Panc1 (cell line): ENCODE measurements around the gene NDUFS6. TPM values are rescaled to one million over a fixed set of nuclear protein-coding genes. Genes with fewer than 3 reads are reported as not detected.

ENCODE experiments used
- ATAC-seq: fragments of 200-7000 bp; cut with Tn5 transposase; 2 replicates; pipeline ENCODE4 v1.9.1; 2020; ENCODE audit warnings: mild to moderate bottlenecking, moderate library complexity
- BruUV-seq: library from RNA; stranded (reverse); fragments of 400-500 nt; replicated peaks from 2 replicates; lab custom pipeline; 2021; lab: Mats Ljungman, UMichigan
- CTCF ChIA-PET: fragments of 300-600 bp; sonication (Branson Sonifier 250); formaldehyde crosslinking; loops from one replicate; lab custom pipeline; 2022; ENCODE audit warnings: antibody characterized with exemption; lab: Charles Lee
- POLR2A ChIA-PET: fragments of 300-600 bp; sonication (Branson Sonifier 250); formaldehyde crosslinking; loops from one replicate; lab custom pipeline; 2022; ENCODE audit warnings: antibody characterized with exemption; lab: Charles Lee
- DNase-seq: peaks from one replicate; pipeline ENCODE4 v3.0.0-alpha.2; 2010; ENCODE audit warnings: low read depth, low spot score
- H3K27ac ChIP-seq: 2 replicates; pipeline ENCODE4 v1.5.1; 2011; ENCODE audit warnings: mild to moderate bottlenecking, low read length, inconsistent platforms
- H3K27me3 ChIP-seq: fragments of 200-500 bp; sonication (Bioruptor generic); 2 replicates; pipeline ENCODE4 v1.6.0; 2014; ENCODE audit warnings: low read length, inconsistent platforms; ENCODE audit not compliant: control insufficient read depth, insufficient read depth
- H3K36me3 ChIP-seq: fragments of 200-500 bp; sonication (Bioruptor generic); 2 replicates; pipeline ENCODE4 v1.5.1; 2014; ENCODE audit warnings: inconsistent platforms, mild to moderate bottlenecking, low read length, moderate library complexity; ENCODE audit not compliant: control insufficient read depth, insufficient read depth
- H3K4me1 ChIP-seq: 2 replicates; pipeline ENCODE4 v1.5.1; 2011; ENCODE audit warnings: inconsistent platforms, mild to moderate bottlenecking, low read length, moderate library complexity; ENCODE audit not compliant: control insufficient read depth, insufficient read depth
- H3K4me3 ChIP-seq, 2 experiments: 2 replicates each; pipeline ENCODE4 v1.5.1; 2011 to 2012; ENCODE audit warnings: low read depth in 2 of 2, low read length in 2 of 2, mild to moderate bottlenecking in 2 of 2, inconsistent platforms in 1 of 2, moderate library complexity in 1 of 2
- H3K9me3 ChIP-seq: fragments of 200-500 bp; sonication (Bioruptor generic); 2 replicates; pipeline ENCODE4 v1.5.1; 2014; ENCODE audit warnings: low read depth, mild to moderate bottlenecking, inconsistent platforms, low read length, moderate library complexity; ENCODE audit not compliant: control insufficient read depth, insufficient read depth
- CTCF ChIP-seq: fragments of 450-650 bp; IDR thresholded peaks from 2 replicates; pipeline ENCODE4 v1.5.1; 2017; ENCODE audit warnings: mild to moderate bottlenecking
- POLR2AphosphoS5 ChIP-seq: IDR thresholded peaks from 2 replicates; pipeline ENCODE4 v1.6.1; 2012; ENCODE audit warnings: mild to moderate bottlenecking, low read depth, low read length, moderate library complexity
- REST ChIP-seq, 2 experiments: IDR thresholded peaks; 2 replicates each; pipeline ENCODE4 v1.6.1; 2011 to 2012; ENCODE audit warnings: low read depth in 2 of 2, control low read depth in 1 of 2, low read length in 1 of 2, mild to moderate bottlenecking in 1 of 2, moderate library complexity in 1 of 2; ENCODE audit not compliant: insufficient read depth in 1 of 2
- SIN3A ChIP-seq: IDR thresholded peaks from 2 replicates; pipeline ENCODE4 v1.6.1; 2012; ENCODE audit warnings: low read depth, mild to moderate bottlenecking, low read length, moderate library complexity, borderline replicate concordance; ENCODE audit not compliant: insufficient read depth
- TCF7L2 ChIP-seq: IDR thresholded peaks from 2 replicates; pipeline ENCODE4 v1.6.1; 2011; ENCODE audit warnings: mild to moderate bottlenecking, low read depth, low read length, inconsistent platforms
- in situ Hi-C: cut with HindIII; loops from 2 replicates; pipeline ENCODE4 v1.10.0; 2016; ENCODE audit warnings: low sequenced_read_pairs, low pct_unique_long_range_greater_than_20kb
- intact Hi-C: fragments of 100-400 bp; cut with micrococcal nuclease; formaldehyde crosslinking; loops from one replicate; pipeline ENCODE4 v1.10.0; 2022; ENCODE audit not compliant: unreplicated experiment
- total RNA-seq: library from RNA; stranded (reverse); gene quantifications from one replicate; pipeline ENCODE4 v1.2.1, GENCODE V29; 2021; ENCODE audit not compliant: unreplicated experiment

The NDUFS6 gene
- total RNA-seq, 1 experiment from 2014 or later: 70.6 TPM

- intact Hi-C loops (no loop called here), in situ Hi-C loops (no loop called here)
- Histone ChIP-seq H3K4me1 (no peaks in the 10 kb centered on the region), H3K27me3 (no peaks in the 10 kb centered on the region), H3K9me3 (no peaks in the 10 kb centered on the region), H3K36me3 (no peaks in the 10 kb centered on the region), H3K27ac (no peak overlapping the region), H3K4me3 (no peak overlapping the region)
- no peak for ATAC-seq
- no TSS peak for BruUV-seq
- POLR2A ChIA-PET: no interaction called here
- TF ChIP-seq CTCF: no peak
- no peak for TF ChIP-seq TCF7L2
- TF ChIP-seq REST (IDR thresholded peaks at IDR 0.05; ENCODE audit: insufficient read depth in 1 of 2, low read depth in 2 of 2, low read length in 1 of 2): no peak
- TF ChIP-seq POLR2AphosphoS5: no peak
- TF ChIP-seq SIN3A: no peak
- CTCF ChIA-PET: no interaction called here
- no peak for DNase-seq
Observed at GRCh38 chr5:1832511-1833250, 31.5 kb downstream of the NDUFS6 start.

- Histone ChIP-seq H3K4me3 (no peak overlapping the region), H3K27me3 (no peaks in the 10 kb centered on the region), H3K27ac (no peak overlapping the region), H3K9me3 (no peaks in the 10 kb centered on the region), H3K36me3 (no peaks in the 10 kb centered on the region), H3K4me1 (no peaks in the 10 kb centered on the region)
- no peak for DNase-seq
- POLR2A ChIA-PET: no interaction called here
- BruUV-seq: no TSS peak
- CTCF ChIA-PET: no interaction called here
- in situ Hi-C loops (no loop called here), intact Hi-C loops (no loop called here)
- no peak for TF ChIP-seq POLR2AphosphoS5
- ATAC-seq: no peak
Observed at GRCh38 chr5:1833264-1834021, 32.2 kb downstream of the NDUFS6 start.
